ENCODE data around the gene KNTC1.
"Not testable (repeated sequence)": the region's sequence is repeated elsewhere in the genome, so short reads cannot be mapped to it uniquely, and the experiment has no call there.

The KNTC1 gene

GRCh38 chr12:122481861-122482260 lies 45.2 kb upstream of the KNTC1 start:
- Histone ChIP-seq H3K9me3 (ENCODE audit: low read length) (no peaks in the 10 kb centered on the region), H3K4me3 (ENCODE audit: low read depth, low read length, poor library complexity, severe bottlenecking) (no peak overlapping the region), H3K9me2 (ENCODE audit: low read depth, low read length) (no peaks in the 10 kb centered on the region), H3K27me3 (ENCODE audit: insufficient read depth, low read length) (no peaks in the 10 kb centered on the region), H3K4me2 (ENCODE audit: low read length) (no peak overlapping the region), H2AFZ (ENCODE audit: low read length) (no peak overlapping the region), H3K4me1 (ENCODE audit: insufficient read depth, low read length, severe bottlenecking) (no peaks in the 10 kb centered on the region), H3K27ac (ENCODE audit: low read depth, low read length, poor library complexity, severe bottlenecking) (no peak overlapping the region), H3F3A (ENCODE audit: insufficient read depth, low read length) (no peaks in the 10 kb centered on the region), H4K20me1 (ENCODE audit: insufficient read depth, low read length) (no peaks in the 10 kb centered on the region), H3K36me3 (ENCODE audit: insufficient read depth, low read length) (peaks cover 93% of the 10 kb centered on the region), H3K79me2 (ENCODE audit: insufficient read depth, low read length) (no peaks in the 10 kb centered on the region), H3K9ac (ENCODE audit: low read length) (no peak overlapping the region)
- TF ChIP-seq EZH2 (IDR thresholded peaks at IDR 0.05; ENCODE audit: borderline replicate concordance, low read length) (no peak), CTCF (IDR thresholded peaks at IDR 0.05; ENCODE audit: low read length) (no peak)

GRCh38 chr12:122483969-122484368 lies 43.1 kb upstream of the KNTC1 start:
- no peaks in the 10 kb centered on the region for H4K20me1 ChIP-seq (ENCODE audit: insufficient read depth, low read length)
- H3K9me2 ChIP-seq (ENCODE audit: low read depth, low read length), result no peaks in the 10 kb centered on the region
- H3K36me3 ChIP-seq (ENCODE audit: insufficient read depth, low read length), result peaks cover 93% of the 10 kb centered on the region
- TF ChIP-seq CTCF (IDR thresholded peaks at IDR 0.05; ENCODE audit: low read length) (no peak), EZH2 (IDR thresholded peaks at IDR 0.05; ENCODE audit: borderline replicate concordance, low read length) (no peak)
- H3K27me3 ChIP-seq (ENCODE audit: insufficient read depth, low read length), result no peaks in the 10 kb centered on the region
- no peaks in the 10 kb centered on the region for H3K9me3 ChIP-seq (ENCODE audit: low read length)
- H3K79me2 ChIP-seq (ENCODE audit: insufficient read depth, low read length), result no peaks in the 10 kb centered on the region
- no peaks in the 10 kb centered on the region for H3K4me1 ChIP-seq (ENCODE audit: insufficient read depth, low read length, severe bottlenecking)
- no peak overlapping the region for H3K4me2 ChIP-seq (ENCODE audit: low read length)
- no peaks in the 10 kb centered on the region for H3F3A ChIP-seq (ENCODE audit: insufficient read depth, low read length)
- no peak overlapping the region for H3K4me3 ChIP-seq (ENCODE audit: low read depth, low read length, poor library complexity, severe bottlenecking)
- H3K27ac ChIP-seq (ENCODE audit: low read depth, low read length, poor library complexity, severe bottlenecking), result no peak overlapping the region
- no peak overlapping the region for H2AFZ ChIP-seq (ENCODE audit: low read length)
- no peak overlapping the region for H3K9ac ChIP-seq (ENCODE audit: low read length)

GRCh38 chr12:122484385-122484784 lies 42.7 kb upstream of the KNTC1 start:
- H4K20me1 ChIP-seq (ENCODE audit: insufficient read depth, low read length), result not testable (repeated sequence)

GRCh38 chr12:122486360-122486759 lies 40.7 kb upstream of the KNTC1 start:
- not testable (repeated sequence) for H3K79me2 ChIP-seq (ENCODE audit: insufficient read depth, low read length); H2AFZ ChIP-seq (ENCODE audit: low read length); H3K4me1 ChIP-seq (ENCODE audit: insufficient read depth, low read length, severe bottlenecking); H3K9me3 ChIP-seq (ENCODE audit: low read length); H4K20me1 ChIP-seq (ENCODE audit: insufficient read depth, low read length); H3K27ac ChIP-seq (ENCODE audit: low read depth, low read length, poor library complexity, severe bottlenecking); H3K4me3 ChIP-seq (ENCODE audit: low read depth, low read length, poor library complexity, severe bottlenecking); H3F3A ChIP-seq (ENCODE audit: insufficient read depth, low read length); H3K4me2 ChIP-seq (ENCODE audit: low read length); H3K27me3 ChIP-seq (ENCODE audit: insufficient read depth, low read length); H3K9me2 ChIP-seq (ENCODE audit: low read depth, low read length); H3K9ac ChIP-seq (ENCODE audit: low read length)
- H3K36me3 ChIP-seq (ENCODE audit: insufficient read depth, low read length), result peaks cover 93% of the 10 kb centered on the region

More at GRCh38 chr12:122484385-122484784, 42.7 kb upstream of the KNTC1 start:
- H3K4me3 ChIP-seq (ENCODE audit: low read depth, low read length, poor library complexity, severe bottlenecking); H3K27ac ChIP-seq (ENCODE audit: low read depth, low read length, poor library complexity, severe bottlenecking); H2AFZ ChIP-seq (ENCODE audit: low read length); H3K27me3 ChIP-seq (ENCODE audit: insufficient read depth, low read length); H3K9me3 ChIP-seq (ENCODE audit: low read length); H3K79me2 ChIP-seq (ENCODE audit: insufficient read depth, low read length); H3K4me2 ChIP-seq (ENCODE audit: low read length); H3K4me1 ChIP-seq (ENCODE audit: insufficient read depth, low read length, severe bottlenecking); H3K9me2 ChIP-seq (ENCODE audit: low read depth, low read length); H3K9ac ChIP-seq (ENCODE audit: low read length); H3F3A ChIP-seq (ENCODE audit: insufficient read depth, low read length): not testable (repeated sequence)
- peaks cover 93% of the 10 kb centered on the region for H3K36me3 ChIP-seq (ENCODE audit: insufficient read depth, low read length)

All from OCI-LY1 (cell line).